WERI-Rb-1 (cell line): ENCODE results near the gene MIER1.

Experiments used
- DNase-seq: peaks from one replicate; pipeline ENCODE4 v3.0.0-alpha.2; 2020
- H3K27ac ChIP-seq: fragments of 250-450 bp; sonication (Bioruptor Pico); 2 replicates; pipeline ENCODE4 v1.5.1; 2020; ENCODE audit warnings: mild to moderate bottlenecking, moderate library complexity
- H3K27me3 ChIP-seq: fragments of 250-450 bp; sonication (Bioruptor Pico); 2 replicates; pipeline ENCODE4 v1.5.1; 2021; ENCODE audit warnings: mild to moderate bottlenecking, low read depth, moderate library complexity; ENCODE audit not compliant: insufficient read depth, severe bottlenecking
- H3K36me3 ChIP-seq: fragments of 250-450 bp; sonication (Bioruptor Pico); 2 replicates; pipeline ENCODE4 v1.5.1; 2020; ENCODE audit warnings: mild to moderate bottlenecking, moderate library complexity
- H3K4me3 ChIP-seq: 2 replicates; pipeline ENCODE4 v1.5.1; 2011; ENCODE audit warnings: low read depth, mild to moderate bottlenecking, control low read depth, low read length
- H3K9me3 ChIP-seq: fragments of 250-450 bp; sonication (Bioruptor Pico); 2 replicates; pipeline ENCODE4 v1.5.1; 2021; ENCODE audit warnings: mild to moderate bottlenecking, moderate library complexity; ENCODE audit not compliant: severe bottlenecking
- CTCF ChIP-seq: IDR thresholded peaks from 2 replicates; pipeline ENCODE4 v1.5.1; 2011; ENCODE audit warnings: low read depth, mild to moderate bottlenecking, control low read depth, inconsistent platforms, low read length

The MIER1 gene

GRCh38 chr1:66938613-66939012, 13.8 kb downstream of the MIER1 start:
- Histone ChIP-seq H3K9me3 (no peaks in the 10 kb centered on the region), H3K27me3 (no peaks in the 10 kb centered on the region), H3K4me3 (no peak overlapping the region), H3K27ac (no peak overlapping the region), H3K36me3 (peaks cover 22% of the 10 kb centered on the region)
- TF ChIP-seq CTCF: no peak
- no peak for DNase-seq

- H3K4me3 ChIP-seq: no peak overlapping the region
- no peaks in the 10 kb centered on the region for H3K9me3 ChIP-seq
- DNase-seq: no peak
- H3K27ac ChIP-seq: no peak overlapping the region
- no peak for TF ChIP-seq CTCF
- H3K36me3 ChIP-seq: peaks cover 29% of the 10 kb centered on the region
- no peaks in the 10 kb centered on the region for H3K27me3 ChIP-seq
Observed at GRCh38 chr1:66940981-66941380, 16.2 kb downstream of the MIER1 start.

DNA sequence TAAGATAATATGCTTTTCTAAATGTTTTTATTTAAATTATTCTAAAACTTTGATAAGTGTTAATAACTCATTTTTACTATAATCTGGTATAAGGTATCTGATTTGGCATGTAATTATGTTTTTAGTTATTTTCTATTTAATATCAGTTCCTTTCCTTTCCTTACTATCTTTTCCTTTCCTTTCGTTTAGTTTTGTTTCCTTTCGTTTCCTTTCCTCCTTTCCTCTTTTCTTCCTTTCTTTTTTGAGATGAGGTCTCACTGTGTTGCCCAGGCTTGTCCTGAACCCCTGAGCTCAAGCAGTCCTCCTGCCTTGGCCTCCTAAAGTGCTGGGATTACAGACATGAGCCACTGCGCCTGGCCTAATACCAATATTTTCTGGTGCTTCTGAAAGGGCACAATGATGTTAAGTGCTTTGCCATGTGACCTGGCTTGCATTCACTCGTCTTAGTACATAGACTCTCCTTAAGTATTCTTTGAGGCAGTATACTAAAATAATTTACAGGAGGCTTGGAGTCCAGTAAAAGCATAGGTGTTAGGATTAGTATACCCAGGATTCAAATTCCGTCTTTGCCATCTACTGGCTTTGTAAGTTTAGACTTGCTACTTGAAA, 18.7 kb downstream of the MIER1 start:
- no peak for DNase-seq
- Histone ChIP-seq H3K9me3 (no peaks in the 10 kb centered on the region), H3K27ac (no peak overlapping the region), H3K27me3 (no peaks in the 10 kb centered on the region), H3K36me3 (peaks cover 45% of the 10 kb centered on the region), H3K4me3 (no peak overlapping the region)
- TF ChIP-seq CTCF: no peak

DNA sequence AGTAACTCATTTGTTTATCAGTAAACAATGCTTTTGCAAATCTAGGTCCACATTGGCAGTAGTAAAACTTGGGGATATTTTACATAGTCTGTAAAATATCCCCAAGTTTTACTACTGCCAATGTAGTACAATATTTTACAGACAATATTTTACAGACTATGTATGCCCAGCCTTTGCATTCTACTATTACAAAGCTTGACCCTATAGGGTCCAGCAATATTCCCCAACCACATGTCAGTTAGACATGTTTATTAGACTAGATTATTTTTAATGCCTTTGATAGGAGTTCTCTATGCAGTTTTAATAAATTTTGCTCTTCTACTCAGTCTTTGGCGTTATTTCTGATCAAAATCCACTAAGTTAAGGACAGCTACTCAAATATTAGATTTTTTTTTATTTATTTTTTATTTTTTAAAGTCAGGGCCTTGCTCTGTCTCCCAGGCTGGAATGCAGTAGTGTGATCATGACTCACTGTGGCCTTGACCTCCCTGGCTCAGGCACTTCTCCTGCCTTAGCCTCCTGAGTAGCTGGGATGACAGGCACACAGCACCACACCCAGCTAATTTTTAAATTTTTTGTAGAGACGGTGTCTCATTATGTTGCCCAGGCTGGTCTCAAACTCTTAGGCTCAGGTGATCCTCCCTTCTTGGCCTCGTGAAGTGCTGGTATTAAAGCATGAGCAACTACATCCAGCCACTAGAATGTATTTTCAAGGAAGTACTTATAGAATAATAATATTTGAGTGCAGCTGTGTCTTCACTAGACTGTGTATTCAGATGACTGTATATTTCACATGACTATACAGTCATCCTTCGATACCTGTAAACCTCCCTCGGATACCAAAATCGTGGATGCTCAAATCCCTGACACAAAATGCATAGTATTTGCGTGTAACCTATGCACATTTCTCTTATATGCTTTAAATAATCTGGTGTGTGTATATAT, 19.8 kb downstream of the MIER1 start:
- H3K9me3 ChIP-seq: no peaks in the 10 kb centered on the region
- no peak overlapping the region for H3K27ac ChIP-seq
- no peak for DNase-seq
- no peak for TF ChIP-seq CTCF
- H3K27me3 ChIP-seq: no peaks in the 10 kb centered on the region
- H3K36me3 ChIP-seq: peaks cover 54% of the 10 kb centered on the region
- H3K4me3 ChIP-seq: no peak overlapping the region

- Histone ChIP-seq H3K9me3 (no peaks in the 10 kb centered on the region), H3K4me3 (no peak overlapping the region), H3K36me3 (peaks cover 58% of the 10 kb centered on the region), H3K27ac (no peak overlapping the region), H3K27me3 (no peaks in the 10 kb centered on the region)
- DNase-seq: no peak
- TF ChIP-seq CTCF: no peak
Observed at GRCh38 chr1:66945316-66945715, 20.5 kb downstream of the MIER1 start.
